Endothelial cell of hepatic sinusoid (primary cell): ENCODE data around the gene RAB33A.
"Not testable (repeated sequence)": the region's sequence is repeated elsewhere in the genome, so short reads cannot be mapped to it uniquely, and the experiment has no call there.

Experiments
- in situ Hi-C: cut with HindIII; loops from 2 replicates; pipeline ENCODE4 v1.10.0; 2017; ENCODE audit warnings: low sequenced_read_pairs

RAB33A gene

DNA sequence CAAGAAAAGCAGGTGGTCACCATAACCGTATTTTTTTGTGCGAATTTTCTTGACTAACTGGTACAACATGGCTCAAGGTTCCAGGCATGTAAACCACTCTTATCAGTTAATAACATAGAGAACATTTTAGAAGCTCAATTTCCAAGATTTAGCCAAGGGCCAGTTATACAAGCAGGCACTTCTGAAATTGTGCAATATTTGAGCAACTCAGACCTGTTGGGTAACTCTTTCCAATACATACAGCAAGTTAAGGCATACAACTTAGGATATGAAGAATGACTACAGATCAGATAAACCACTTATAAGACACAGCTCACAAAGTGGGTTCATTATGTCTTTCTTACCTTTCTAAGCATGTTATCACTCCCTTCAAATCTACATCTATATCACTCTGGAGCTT lies 53.0 kb downstream of the RAB33A start:
- in situ Hi-C loops, result no loop called here

DNA sequence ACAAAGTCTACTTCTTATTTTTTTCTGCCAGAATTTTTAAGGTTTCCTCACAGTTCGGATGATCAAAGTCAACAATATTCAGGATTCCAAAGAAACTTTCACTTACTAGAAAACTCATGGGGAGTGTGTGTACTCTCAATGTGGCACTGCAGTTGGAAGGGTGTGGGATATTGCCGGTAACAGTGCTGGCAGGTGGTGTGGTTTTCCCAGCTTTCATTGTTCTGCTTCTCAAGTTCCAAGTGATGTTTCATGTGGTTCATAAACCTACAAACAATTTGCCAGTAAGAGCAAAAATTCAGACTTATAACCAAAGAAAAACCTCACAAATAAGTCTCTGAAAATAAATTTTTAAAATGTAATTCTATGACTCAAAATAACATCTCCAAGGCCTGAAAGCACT lies 57.1 kb downstream of the RAB33A start:
- in situ Hi-C loops, result no loop called here

DNA sequence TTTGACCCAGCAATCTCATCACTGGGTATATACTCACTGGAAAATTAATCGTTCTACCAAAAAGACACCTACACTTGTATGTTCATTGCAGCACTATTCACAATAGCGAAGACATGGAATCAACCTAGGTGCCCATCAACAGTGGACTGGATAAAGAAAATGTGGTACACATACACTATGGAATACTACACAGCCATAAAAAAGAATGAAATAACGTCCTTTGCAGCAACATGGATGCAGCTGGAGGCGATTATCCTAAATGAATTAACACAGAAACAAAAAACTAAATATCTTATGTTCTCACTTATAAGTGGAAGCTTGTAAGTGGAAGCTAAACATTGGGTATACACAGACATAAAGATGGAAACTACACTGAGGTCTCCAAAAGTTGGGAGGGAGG lies 59.4 kb downstream of the RAB33A start:
- in situ Hi-C loops, result not testable (repeated sequence)
